Esophagus (tissue), 2 donors: ENCODE results near the gene NPAS3. TPM values are rescaled to one million over a fixed set of nuclear protein-coding genes. Genes with fewer than 3 reads are reported as not detected.

Source experiments
- H3K27ac ChIP-seq, 2 donors: one replicate each; pipeline ENCODE4 v1.5.1; 2013; ENCODE audit warnings: low read depth in 2 of 2, mild to moderate bottlenecking in 2 of 2, inconsistent platforms in 1 of 2, low read length in 1 of 2, moderate library complexity in 1 of 2
- H3K27me3 ChIP-seq, 2 donors: one replicate each; pipeline ENCODE4 v1.6.1; 2013; ENCODE audit warnings: low read length in 2 of 2, control low read depth in 1 of 2, mild to moderate bottlenecking in 1 of 2; ENCODE audit not compliant: insufficient read depth in 2 of 2, control insufficient read depth in 1 of 2
- H3K36me3 ChIP-seq, 2 donors: one replicate each; pipeline ENCODE4 v1.6.1; 2013; ENCODE audit warnings: low read length in 1 of 2; ENCODE audit not compliant: control insufficient read depth in 2 of 2, insufficient read depth in 2 of 2
- H3K4me1 ChIP-seq, 2 donors: one replicate each; pipeline ENCODE4 v1.6.1; 2013; ENCODE audit warnings: low read length in 1 of 2; ENCODE audit not compliant: control insufficient read depth in 2 of 2, insufficient read depth in 2 of 2
- H3K4me3 ChIP-seq, 2 donors: one replicate each; pipeline ENCODE4 v1.5.1; 2013; ENCODE audit warnings: low read length in 2 of 2, mild to moderate bottlenecking in 2 of 2, low read depth in 1 of 2, moderate library complexity in 1 of 2
- H3K9me3 ChIP-seq, 2 donors: one replicate each; pipeline ENCODE4 v1.6.1; 2013; ENCODE audit warnings: mild to moderate bottlenecking in 2 of 2, low read depth in 1 of 2, low read length in 1 of 2, moderate library complexity in 1 of 2; ENCODE audit not compliant: control insufficient read depth in 2 of 2, insufficient read depth in 1 of 2
- WGBS, 2 donors: extraction: QIAGEN DNeasy Blood & Tissue Kit; methylation state at CpG; one replicate each; pipeline ENCODE4 v1.1.7; 2013; 5-methylcytosine and 5-hydroxymethylcytosine counted together
- polyA plus RNA-seq, 2 donors: library from polyadenylated mRNA; stranded (reverse); fragments of 200-250 nt; gene quantifications; one replicate each; pipeline ENCODE4 v1.2.3, GENCODE V29; 2013
- donor health status: healthy with polysubstance abuse.
- donor health status: Bipolar disorder and iron deficiency.

The NPAS3 gene
- polyA plus RNA-seq, 2 donors, result 0.08 to 0.13 TPM

DNA sequence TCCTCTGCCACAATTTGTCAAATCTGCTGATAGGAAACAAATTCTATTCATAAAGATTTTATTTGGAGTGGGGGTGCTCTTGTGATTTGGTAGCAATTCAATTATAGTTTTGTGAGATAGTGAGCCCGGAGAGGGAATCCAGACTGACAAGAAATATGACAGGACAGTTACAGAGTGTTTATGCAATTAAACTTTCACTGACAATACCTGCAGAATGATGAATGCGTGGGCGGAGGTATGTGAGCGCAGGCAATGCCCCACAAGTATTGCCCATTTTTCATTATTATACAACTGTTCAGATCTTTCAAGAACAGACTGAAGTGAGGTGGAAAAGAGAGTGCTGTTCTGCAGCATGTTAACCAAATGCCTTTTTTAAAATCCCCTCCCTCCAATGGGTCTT lies 753.2 kb downstream of the NPAS3 start:
- H3K27ac ChIP-seq, result no peak overlapping the region
- no peaks in the 10 kb centered on the region for H3K4me1 ChIP-seq
- WGBS, 2 donors, result 53 to 65% methylated on average over 4 of the region's 4 CpGs
- no peak overlapping the region for H3K4me3 ChIP-seq
- no peaks in the 10 kb centered on the region for H3K9me3 ChIP-seq
- no peaks in the 10 kb centered on the region for H3K27me3 ChIP-seq
- no peaks in the 10 kb centered on the region for H3K36me3 ChIP-seq

- no peaks in the 10 kb centered on the region for H3K27me3 ChIP-seq
- no peaks in the 10 kb centered on the region for H3K9me3 ChIP-seq
- H3K4me1 ChIP-seq, result no peaks in the 10 kb centered on the region
- no peaks in the 10 kb centered on the region for H3K36me3 ChIP-seq
- H3K4me3 ChIP-seq, result no peak overlapping the region
- H3K27ac ChIP-seq, result no peak overlapping the region
- WGBS, 2 donors, result 64 to 81% methylated on average over 2 of the region's 2 CpGs
Observed at GRCh38 chr14:33692762-33693161, 754.1 kb downstream of the NPAS3 start.

DNA sequence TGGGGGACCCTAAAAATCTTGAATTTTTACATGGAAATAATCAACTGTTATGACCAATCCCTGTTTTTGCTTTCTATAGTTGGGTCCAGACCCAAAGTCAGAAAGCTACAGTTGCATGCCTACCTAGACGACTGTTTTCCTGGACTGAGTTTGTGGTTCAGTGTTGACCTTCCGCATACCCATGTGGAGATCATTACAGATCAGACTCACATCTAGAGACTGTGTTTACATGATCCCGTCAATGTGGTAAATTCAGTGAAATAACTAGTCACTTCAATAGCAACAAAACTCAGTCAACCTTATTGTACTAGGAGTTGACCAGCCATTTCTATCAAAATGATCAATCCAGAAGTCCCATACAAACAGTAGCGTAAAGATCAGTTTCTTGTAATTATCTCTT lies 754.6 kb downstream of the NPAS3 start:
- Histone ChIP-seq H3K4me3 (no peak overlapping the region), H3K36me3 (no peaks in the 10 kb centered on the region), H3K27ac (no peak overlapping the region), H3K4me1 (no peaks in the 10 kb centered on the region), H3K9me3 (no peaks in the 10 kb centered on the region), H3K27me3 (no peaks in the 10 kb centered on the region)
- 83 to 92% methylated on average over 4 of the region's 4 CpGs for WGBS, 2 donors

GRCh38 chr14:33696165-33696564 lies 757.5 kb downstream of the NPAS3 start:
- 92 to 95% methylated on average over 9 of the region's 9 CpGs for WGBS, 2 donors
- H3K4me1 ChIP-seq, result no peaks in the 10 kb centered on the region
- H3K27ac ChIP-seq, result no peak overlapping the region
- no peaks in the 10 kb centered on the region for H3K27me3 ChIP-seq
- H3K4me3 ChIP-seq, result no peak overlapping the region
- H3K36me3 ChIP-seq, result no peaks in the 10 kb centered on the region
- no peaks in the 10 kb centered on the region for H3K9me3 ChIP-seq

GRCh38 chr14:33699300-33699983 lies 760.8 kb downstream of the NPAS3 start:
- no peak overlapping the region for H3K27ac ChIP-seq
- H3K36me3 ChIP-seq, result no peaks in the 10 kb centered on the region
- H3K4me1 ChIP-seq, result no peaks in the 10 kb centered on the region
- WGBS, 2 donors, result 88 to 93% methylated on average over 12 of the region's 12 CpGs
- no peaks in the 10 kb centered on the region for H3K9me3 ChIP-seq
- H3K4me3 ChIP-seq, result no peak overlapping the region
- no peaks in the 10 kb centered on the region for H3K27me3 ChIP-seq

GRCh38 chr14:33700052-33700451 lies 761.4 kb downstream of the NPAS3 start:
- no peaks in the 10 kb centered on the region for H3K4me1 ChIP-seq

DNA sequence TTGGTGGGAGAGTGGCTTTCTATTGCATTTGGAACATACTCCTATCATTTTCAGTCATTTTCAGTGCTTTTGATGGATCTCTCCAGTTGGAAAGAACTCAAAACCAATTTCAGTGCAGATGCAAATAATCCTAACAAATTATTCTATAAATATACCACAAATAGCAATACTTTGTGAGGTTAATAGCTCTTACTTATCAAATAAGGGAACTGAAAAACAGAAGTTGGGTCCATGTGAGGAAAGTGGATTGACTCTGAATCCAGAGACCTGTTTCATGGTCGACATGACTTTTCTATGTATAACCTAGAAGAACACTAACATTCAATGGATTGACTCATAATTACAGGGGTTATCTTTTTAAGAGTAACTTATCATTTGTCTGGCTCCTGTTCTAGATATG lies 763.6 kb downstream of the NPAS3 start:
- Histone ChIP-seq H3K4me3 (no peak overlapping the region), H3K9me3 (no peaks in the 10 kb centered on the region), H3K4me1 (no peaks in the 10 kb centered on the region), H3K27ac (no peak overlapping the region), H3K27me3 (no peaks in the 10 kb centered on the region), H3K36me3 (no peaks in the 10 kb centered on the region)
- WGBS, 2 donors, result 80 to 83% methylated on average over 1 of the region's 1 CpG

More at GRCh38 chr14:33700052-33700451, 761.4 kb downstream of the NPAS3 start:
- Histone ChIP-seq H3K27ac (no peak overlapping the region), H3K36me3 (no peaks in the 10 kb centered on the region), H3K27me3 (no peaks in the 10 kb centered on the region), H3K9me3 (no peaks in the 10 kb centered on the region), H3K4me3 (no peak overlapping the region)
- 83 to 87% methylated on average over 6 of the region's 6 CpGs for WGBS, 2 donors

DNA sequence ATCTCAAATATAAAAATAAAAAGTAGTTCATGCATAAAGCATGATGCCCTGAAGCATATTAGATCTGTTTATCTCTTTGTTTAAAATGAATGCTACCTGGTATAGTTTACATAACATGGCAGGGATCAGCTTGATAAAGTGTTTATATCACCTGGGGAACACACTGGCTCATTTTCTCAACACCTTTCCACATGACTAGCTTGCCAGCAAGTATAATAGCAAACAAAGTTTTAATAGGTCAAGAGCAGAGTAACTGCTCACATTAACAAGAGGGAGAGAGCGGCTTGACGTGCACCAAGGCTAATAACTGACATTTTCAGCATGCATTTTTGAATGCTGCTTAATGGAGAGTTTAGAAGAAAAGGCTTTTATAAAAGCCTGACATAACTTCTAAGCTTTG lies 765.8 kb downstream of the NPAS3 start:
- no peak overlapping the region for H3K4me3 ChIP-seq
- no peaks in the 10 kb centered on the region for H3K9me3 ChIP-seq
- H3K27me3 ChIP-seq, result no peaks in the 10 kb centered on the region
- WGBS, 2 donors, result 54 to 57% methylated on average over 2 of the region's 2 CpGs
- no peak overlapping the region for H3K27ac ChIP-seq
- H3K36me3 ChIP-seq, result no peaks in the 10 kb centered on the region
- H3K4me1 ChIP-seq, result no peaks in the 10 kb centered on the region

GRCh38 chr14:33705490-33705889 lies 766.8 kb downstream of the NPAS3 start:
- Histone ChIP-seq H3K27ac (no peak overlapping the region), H3K4me3 (no peak overlapping the region), H3K36me3 (no peaks in the 10 kb centered on the region), H3K27me3 (no peaks in the 10 kb centered on the region), H3K9me3 (no peaks in the 10 kb centered on the region), H3K4me1 (no peaks in the 10 kb centered on the region)
- WGBS, 2 donors, result 87 to 89% methylated on average over 7 of the region's 7 CpGs

DNA sequence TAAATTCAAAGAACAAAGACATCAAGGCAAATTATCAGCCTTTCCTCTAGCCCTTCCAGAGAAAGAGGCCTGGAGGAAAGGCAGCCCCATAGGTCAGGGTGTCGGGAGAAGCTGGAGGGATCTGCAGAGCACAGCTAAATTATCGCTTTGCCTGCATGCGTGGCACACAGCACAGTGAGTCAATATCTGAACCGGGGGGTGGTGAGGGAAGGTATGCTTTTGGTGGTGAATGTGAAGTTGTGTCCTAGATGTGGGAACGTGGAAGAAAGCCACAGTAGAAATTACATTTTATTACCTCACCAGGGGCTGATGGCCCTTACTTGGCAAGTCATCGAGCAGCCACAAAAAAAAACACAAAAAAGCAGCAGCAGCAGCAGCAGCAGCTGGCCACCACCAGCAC lies 769.0 kb downstream of the NPAS3 start:
- no peaks in the 10 kb centered on the region for H3K27me3 ChIP-seq
- WGBS, 2 donors, result 83 to 88% methylated on average over 6 of the region's 6 CpGs

More for the DNA sequence above, 769.0 kb downstream of the NPAS3 start:
- Histone ChIP-seq H3K4me3 (no peak overlapping the region), H3K4me1 (no peaks in the 10 kb centered on the region), H3K9me3 (no peaks in the 10 kb centered on the region), H3K36me3 (no peaks in the 10 kb centered on the region), H3K27ac (no peak overlapping the region)
